ENCODE data around the gene AURKA.
"Not testable (repeated sequence)": the region's sequence is repeated elsewhere in the genome, so short reads cannot be mapped to it uniquely, and the experiment has no call there.

Gene AURKA

DNA sequence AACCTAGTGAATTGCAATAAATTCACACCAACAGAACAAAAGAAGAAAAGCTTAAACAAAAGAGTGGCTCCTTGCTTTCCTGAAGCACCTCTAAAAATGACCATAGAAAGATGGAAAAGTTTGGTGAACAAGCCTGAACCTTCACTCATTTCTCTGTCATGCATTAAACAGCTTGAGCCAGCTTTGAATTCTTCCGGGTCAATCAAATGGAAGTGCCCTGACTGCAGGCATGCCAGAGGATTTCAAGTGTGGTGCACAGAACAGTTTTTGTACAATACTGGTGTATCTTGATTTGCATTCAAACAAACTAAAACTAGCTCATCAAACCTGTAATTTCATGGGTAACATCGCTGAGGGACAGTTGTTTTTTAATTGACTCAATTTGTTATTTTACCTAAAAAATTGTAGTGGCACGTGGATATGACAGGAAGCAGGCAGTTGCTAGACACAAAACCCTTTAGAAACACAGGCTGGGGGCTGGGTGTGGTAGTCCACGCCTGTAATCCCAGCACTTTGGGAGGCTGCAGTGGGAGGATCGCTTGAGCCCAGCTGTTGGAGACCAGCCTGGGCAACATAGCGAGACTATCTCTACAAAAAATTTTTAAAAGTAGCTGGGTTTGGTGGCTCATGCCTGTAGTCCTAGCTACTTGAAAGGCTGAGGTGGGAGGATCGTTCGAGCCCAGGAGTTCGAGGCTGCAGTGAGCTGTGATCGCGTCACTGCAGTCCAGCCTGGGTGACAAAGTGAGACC, 29.1 kb upstream of the AURKA start:
- no peak for DNase-seq

DNA sequence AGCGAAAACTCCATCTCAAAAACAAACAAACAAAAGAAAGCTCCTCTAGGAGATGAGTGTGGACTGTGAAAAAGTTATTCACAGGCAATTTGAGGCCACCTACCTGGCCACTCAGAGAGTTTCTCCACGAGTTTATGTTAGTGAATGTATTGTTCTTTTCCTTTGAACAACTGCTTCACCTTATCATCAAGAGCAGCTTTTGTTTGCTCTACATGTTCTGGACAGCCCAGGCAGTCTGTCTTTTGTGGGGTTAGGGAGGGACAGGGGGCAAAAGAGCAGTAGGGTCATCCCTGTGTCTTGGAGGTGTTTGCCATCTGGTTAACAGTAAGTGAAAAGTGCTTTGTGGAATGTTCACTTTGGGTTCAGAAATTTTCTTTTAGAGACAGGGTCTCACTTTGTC, 28.0 kb upstream of the AURKA start:
- DNase-seq = no peak

GRCh38 chr20:56418385-56418861, 26.4 kb upstream of the AURKA start:
- no peak for DNase-seq

GRCh38 chr20:56417911-56418310, 25.9 kb upstream of the AURKA start:
- no peak for DNase-seq

DNA sequence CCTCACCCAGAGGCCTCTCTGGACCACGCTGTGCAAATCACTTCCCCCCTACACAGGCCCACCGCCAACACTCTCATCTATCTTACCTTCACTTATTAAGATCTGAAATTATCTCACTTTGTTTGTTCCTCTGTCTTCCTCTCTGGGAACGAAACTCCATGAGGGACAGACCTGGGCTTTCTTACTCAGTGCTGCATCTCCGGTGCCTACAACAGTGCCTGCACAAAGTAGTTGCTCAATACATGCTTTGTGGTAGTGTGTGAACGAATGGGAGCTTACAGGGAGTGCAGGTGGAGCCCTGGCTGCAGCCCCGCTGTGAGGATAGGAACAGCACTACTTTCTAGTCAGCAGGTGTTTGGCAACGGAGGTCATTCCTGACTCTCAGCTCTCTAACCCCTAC, 25.4 kb upstream of the AURKA start:
- DNase-seq = no peak

- DNase-seq = no peak
Measured at GRCh38 chr20:56414842-56415765, 23.1 kb upstream of the AURKA start.

GRCh38 chr20:56412949-56413348, 20.9 kb upstream of the AURKA start:
- no peak for DNase-seq

GRCh38 chr20:56412473-56412790, 20.4 kb upstream of the AURKA start:
- no peak for DNase-seq

DNA sequence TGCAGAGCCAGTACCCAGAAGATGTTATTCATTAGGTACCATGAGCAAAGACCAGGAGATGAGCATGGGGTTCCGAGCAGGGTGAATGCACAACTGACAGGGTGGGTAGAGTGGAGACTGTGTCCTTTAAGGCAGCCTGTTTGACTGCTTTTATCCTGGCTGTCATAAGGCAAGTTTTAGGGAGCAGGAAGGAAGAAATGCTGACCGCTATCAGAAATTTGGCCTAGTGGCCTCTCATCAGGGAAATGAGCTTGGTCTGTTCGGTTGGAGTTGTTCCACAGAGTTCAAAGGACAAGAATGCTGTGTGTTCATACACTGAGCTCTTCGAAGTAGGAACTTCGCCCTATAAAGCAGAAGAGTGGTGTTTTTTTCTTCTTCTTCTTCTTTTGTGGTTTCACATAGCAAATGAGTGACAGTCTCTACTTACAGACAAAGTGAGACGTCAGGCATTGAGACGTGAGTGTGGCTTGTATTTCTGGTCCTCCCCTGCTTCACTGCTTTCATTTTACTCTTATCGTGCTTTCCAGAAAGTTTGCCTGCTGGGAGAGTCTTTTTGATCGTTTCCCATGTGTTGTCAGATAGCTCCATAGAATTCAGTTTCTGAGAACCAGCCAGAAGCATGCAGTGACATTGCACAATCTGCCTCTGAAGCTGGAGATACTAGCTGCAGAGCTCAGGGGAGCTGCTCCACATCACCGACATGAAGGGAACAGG, 19.9 kb upstream of the AURKA start, which contains the start of gene CASS4:
Gene CASS4 (plus strand): TSS at position 502 of the 714 bp plus-strand sequence. CDS start 199 bp downstream, at position 701.
- no peak for DNase-seq

GRCh38 chr20:56411287-56411686, 19.3 kb upstream of the AURKA start:
- DNase-seq = not testable (repeated sequence)

- no peak for DNase-seq
Measured at GRCh38 chr20:56409956-56410355, 17.9 kb upstream of the AURKA start.

DNA sequence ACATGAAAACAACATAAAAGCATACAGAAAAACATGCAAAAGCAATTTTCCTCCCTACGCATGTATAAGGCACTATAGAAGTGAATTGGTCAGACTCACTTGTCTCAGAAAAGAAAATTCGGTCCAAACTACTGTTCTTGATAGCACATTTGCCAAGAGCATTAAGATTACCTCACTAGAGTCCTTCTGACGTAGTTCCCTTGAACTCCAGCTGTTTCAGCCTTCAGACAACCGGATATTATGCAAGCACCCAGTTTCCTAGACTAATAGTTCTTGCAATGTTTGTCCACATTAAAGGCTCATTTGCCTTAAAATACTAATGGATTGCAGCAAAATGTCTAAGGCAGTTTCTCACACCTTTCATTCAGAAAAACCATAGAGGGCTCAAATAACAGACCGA, 17.5 kb upstream of the AURKA start:
- no peak for DNase-seq

DNA sequence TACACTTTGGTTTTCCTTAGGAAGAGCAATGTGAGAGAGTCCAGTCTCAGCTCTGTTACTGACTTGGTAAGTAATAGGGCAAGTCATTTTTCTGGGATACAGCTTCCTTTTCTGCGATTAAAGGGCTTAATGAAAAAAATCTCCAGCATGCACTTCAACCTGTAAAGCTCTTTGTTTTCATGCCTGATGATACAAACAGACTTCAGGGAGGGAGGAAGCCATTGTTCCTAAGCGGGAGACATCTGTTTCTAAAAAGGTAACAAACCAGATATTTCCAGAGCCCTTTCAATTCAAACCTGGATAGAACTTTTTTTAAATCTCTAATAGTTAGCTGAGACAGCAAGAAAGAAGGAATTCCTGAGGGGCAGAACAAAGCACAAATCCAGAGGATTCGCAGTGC, 14.9 kb upstream of the AURKA start:
- DNase-seq = no peak

DNA sequence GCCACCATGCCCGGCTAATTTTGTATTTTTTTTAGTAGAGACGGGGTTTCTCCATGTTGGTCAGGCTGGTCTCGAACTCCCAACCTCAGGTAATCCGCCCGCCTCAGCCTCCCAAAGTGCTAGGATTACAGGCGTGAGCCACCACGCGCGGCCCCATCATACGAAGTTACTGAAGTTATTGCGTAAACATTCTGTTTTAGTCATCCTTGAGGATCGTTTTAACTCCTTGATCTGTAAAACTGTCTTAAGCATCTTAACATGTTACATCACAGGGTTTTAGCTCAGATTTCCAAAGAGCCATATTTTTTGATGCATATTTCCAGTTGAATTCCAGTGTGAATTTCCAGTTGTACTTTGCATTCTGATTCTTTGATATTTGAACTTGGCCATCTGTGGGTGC, 13.3 kb upstream of the AURKA start:
- DNase-seq = not testable (repeated sequence)

GRCh38 chr20:56403465-56403864, 11.4 kb upstream of the AURKA start:
- no peak for DNase-seq

DNA sequence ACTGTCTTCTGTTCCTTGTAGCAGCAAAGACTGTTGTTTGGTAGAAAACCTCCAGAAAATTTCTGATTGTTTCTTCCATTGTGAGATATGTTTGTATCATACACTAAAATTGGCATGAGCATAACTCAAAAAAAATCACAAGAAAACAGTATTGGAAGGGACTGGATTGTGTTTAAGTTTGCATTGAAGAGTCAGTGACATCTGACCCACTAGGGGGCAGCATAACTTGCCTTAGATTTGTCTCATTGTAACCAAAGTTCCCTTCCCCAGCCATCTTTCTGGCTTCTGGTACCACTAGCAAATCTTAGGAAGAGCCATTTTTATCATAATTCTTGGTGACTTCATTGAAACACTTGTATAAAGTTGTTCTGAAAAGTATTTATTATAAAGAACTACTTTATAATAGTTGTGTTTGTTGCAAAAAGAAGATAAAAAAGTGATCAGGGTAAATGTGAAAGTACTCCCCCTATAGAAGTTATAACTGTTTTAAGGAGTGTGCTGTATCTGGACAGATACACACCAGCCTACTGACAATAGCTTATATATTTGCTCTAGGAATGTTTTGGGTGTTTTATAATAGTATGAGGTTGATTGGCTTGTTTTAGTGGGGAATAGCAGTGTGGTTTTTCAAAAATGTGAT, 8.1 kb upstream of the AURKA start:
- peak; percentile 27 for DNase-seq

GRCh38 chr20:56395166-56395565, 3.2 kb upstream of the AURKA start:
- no peak for DNase-seq

DNA sequence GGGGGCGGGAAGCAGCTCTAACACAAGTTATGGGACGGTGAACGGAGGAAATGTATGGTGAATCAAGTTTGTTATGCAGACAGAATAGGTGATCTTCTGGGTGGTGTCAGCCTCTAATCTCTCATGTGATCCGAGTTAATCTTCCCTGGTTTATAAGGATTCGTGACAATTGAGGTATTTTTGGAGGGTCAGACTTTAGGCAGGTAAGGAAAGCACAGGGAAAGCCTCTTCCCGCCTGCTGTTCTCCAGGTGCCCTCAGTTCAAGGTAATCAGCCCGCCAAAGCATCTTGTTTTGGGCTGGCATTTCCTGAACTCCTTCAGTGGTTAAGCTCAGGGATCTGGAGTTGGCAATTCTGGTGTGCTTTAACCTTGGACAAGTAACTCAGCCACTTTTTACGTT, 1.6 kb upstream of the AURKA start:
- DNase-seq = no peak

- peak; percentile 20 for DNase-seq
Measured at GRCh38 chr20:56392881-56393482, 967 bp upstream of the AURKA start.

DNA sequence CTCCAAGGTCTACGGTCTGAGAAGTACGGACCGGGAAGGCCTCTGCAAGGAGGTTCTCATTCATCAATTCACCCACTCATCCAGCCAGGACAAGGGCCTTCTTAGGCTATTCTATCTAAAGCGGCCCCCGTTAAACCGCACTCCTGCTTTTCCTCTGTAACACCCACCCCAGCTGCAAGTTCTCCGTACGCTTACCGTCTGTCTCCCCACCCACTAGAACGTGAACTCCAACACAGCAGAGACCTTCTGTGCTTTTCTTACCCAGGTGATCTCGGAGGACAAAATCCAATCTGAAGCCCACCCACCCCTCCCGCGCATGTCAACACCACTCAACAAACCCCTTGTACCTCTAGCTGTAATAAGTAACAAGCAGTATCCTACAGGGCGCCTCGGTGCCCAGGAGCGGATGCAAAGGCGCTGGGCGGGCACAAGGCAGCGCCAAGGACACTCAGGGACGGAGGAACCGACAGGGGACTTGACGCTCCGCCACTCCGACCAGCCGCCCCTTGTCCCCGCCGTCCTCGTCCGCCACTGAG, 351 bp downstream of the AURKA start:
- DNase-seq = no peak

GRCh38 chr20:56391037-56391436, 978 bp downstream of the AURKA start:
- DNase-seq = no peak

- not testable (repeated sequence) for DNase-seq
Measured at GRCh38 chr20:56390396-56390795, 1.6 kb downstream of the AURKA start.
